ENCODE results near the gene RBMXL2.
A peak's percentile ranks its signal among the peaks of the same experiment; 100 is the strongest.

RBMXL2 gene
- 0 reads per million in 2 donors for total RNA-seq

DNA sequence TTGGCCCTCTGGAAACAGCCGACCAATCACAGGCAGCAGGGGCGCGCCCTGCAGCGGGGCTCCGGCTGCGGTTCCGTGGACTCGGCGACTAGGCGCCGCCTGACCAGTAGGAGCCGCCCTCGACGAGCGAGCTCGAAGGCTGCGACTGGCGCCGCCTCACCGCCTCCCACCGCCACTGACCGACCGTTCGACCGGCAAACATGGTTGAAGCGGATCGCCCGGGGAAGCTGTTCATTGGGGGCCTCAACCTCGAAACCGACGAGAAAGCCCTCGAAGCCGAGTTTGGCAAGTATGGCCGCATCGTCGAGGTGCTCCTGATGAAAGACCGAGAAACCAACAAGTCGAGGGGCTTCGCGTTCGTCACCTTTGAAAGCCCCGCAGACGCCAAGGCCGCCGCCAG lies at the start of gene RBMXL2:
Gene RBMXL2 (plus strand): TSS at position 78 of the 400 bp plus-strand sequence. CDS start 123 bp downstream, at position 201.
- no peak for DNase-seq

DNA sequence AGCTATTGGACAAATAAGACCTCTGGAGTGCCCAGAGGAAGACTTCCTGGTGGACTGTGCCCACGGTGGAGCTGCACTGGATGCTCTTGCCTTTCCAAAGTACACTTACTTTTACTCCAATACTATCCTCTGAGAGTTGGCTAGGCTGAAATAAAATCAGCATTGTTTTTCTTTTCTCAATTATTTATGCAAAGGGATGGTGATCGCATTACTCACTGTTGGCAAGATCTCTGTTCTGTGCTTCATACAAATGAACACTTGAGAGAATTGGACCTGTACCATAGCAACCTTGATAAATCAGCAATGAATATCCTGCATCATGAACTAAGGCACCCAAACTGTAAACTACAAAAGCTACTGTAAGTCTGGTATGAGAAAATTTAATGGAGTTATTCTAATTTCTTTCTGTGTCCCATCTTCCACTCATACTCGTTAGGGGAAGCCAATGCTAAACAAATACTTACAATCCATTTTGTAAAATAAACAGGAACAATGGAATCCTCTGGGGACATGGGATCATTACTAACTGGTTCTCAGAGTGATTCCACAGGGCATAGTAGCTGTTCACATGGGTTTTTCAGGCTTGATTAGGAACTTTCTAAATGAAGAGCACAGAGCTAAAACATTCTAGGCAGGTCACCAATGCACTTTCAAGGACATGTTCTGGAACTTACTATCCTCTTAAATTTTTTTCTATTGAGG lies 42.2 kb upstream of the RBMXL2 start:
- no peak for DNase-seq

DNA sequence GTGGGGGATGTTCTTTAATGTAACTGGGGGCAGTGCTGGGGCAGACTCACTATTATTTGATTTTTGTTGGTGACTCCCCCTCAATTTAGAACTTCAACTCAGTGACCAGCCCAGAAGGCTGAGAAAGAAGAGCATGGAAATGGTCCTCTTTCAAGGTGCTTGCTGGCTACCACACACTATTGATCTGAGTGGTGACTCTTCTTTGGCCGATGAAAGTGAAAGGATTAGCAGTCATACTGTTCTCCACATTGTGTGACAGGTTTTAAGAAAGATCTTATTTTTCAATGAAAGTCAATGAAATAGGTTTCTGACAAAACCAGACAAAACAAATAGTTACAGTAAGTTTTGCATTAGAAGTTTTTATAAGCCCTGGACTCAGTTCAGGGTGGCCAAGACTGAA lies 38.6 kb upstream of the RBMXL2 start:
- no peak for DNase-seq

DNA sequence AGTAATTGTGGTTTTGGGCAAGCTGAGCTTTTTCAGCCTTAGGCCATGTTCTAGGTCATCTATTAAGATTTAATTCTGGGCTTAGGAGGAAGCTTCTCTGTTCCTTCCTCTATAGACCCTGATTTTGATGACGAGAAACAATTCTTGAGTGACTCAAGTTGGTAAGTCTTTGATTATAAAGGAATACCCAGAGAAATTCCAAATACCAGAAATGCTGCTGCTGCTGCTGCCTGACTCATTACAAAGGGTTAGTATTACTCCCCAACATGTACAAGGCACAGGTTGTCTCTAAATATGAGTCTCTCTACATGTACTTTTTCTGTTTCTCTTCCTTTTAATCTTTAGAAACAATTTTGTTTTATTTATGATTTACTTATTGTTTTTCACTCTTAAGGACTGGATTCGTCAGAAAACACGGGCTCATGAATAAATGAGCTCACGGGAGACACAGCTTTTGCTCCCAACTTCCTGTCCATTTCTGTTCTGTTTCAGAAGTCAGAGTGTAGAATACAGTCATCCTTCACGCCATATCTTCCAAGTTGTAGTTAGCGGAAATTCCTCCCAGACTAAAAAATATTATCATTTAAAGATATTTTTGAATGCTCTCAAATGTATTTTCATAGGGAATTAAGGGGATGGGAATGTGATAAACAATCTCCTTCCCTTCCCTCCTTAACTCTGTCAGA lies 31.8 kb upstream of the RBMXL2 start:
- no peak for DNase-seq

DNA sequence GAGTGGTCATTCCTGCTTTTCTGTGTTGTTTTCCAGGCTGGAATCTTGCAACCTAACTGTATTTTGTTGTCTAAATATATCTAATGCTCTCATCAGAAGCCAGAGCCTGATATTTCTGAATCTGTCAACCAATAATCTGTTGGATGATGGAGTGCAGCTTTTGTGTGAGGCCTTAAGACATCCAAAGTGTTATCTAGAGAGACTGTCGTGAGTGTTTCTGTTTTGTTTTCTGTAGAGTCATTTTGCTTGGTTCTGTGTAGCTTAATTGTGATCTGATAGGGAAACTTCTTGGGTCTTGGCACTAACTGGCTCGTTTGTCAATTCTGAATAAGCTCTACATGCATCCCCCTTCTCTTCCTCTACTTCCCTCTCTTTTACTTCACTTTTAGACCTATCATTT lies 31.2 kb upstream of the RBMXL2 start:
- DNase-seq = no peak

DNA sequence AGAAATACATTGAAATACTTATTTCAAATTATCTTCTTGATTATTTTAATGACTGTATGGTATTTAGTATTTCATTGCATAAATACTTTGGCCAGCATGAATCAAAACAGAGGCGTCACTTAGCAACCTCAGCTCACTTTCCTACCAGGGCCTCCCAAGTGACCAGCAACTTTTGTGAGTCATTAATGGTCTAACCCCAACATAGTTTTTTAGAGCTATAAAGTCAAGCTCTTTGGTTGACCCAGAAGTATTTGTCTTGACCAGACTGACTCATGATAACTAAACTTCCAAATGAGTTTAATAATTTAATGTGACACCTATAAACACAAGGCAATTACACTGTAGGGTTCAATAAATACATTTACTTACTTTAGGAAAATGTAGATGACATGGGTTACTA lies 27.9 kb upstream of the RBMXL2 start:
- DNase-seq = no peak

DNA sequence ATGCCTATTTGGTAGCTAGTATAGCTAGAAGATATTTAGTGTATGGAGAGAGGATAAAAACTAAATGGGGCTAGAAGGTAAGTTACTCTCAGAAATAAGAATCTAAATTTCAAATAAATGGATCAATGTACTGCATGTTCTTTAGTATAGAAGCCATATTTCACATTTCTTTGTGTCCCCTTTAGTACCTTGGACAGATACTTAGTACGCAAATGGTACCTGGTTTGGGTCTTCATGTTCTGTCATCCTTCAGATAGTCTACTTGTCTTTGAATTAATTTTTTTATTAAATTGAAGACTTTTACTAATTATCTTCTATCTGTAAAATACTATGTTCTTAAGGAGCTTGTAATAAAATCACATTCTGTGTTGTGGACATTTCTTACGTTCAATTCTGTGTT lies 26.3 kb upstream of the RBMXL2 start:
- no peak for DNase-seq

DNA sequence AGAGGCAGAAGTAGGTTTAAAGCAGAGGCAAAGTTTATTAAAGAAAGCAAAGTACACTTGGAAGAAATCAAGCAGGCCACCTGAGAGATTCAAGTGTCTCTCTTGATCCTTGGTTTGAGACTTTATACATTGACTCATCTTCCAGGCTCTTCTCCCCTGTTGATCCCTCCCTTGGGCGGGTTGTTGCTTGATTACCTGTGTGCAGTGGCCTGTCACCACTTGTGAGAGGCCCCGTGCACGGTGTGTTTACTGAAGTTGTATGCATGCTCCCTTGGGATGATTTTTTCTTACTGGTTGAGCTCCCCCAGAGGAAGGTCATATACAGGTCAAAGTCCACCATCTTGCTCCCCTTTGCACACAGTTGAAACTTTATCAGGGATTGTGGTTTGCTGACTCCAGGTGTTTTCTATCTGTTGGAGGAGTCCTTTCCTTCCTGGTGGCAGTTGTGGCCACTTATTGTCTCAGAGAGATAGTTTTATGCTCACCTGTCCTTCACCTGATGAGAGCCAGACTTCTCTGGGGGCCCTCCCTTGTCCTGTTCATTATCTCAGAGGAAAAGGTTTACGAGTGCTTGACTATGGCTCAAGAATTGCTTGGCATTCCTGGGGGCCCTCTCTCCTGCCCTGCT lies 16.3 kb upstream of the RBMXL2 start:
- DNase-seq = no peak

DNA sequence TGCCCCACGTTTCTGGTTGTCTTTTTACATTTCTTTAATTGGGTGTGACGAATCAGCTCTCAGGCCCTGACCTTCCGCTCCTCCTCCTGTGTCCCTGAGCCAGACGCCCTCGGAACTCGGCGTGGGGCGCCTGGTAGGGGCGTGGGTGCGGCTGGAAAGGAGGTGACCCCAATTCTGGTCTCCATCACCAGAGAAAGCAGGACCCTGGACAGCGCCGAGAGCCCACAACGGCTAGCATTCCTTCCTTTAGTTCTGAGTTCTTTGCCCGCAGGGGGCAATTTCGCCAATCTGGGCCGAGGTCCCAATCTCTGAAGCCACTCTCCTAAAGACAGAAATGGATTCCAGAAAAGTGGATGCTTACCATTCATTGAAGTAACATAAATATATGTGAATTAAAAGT lies 11.7 kb upstream of the RBMXL2 start:
- DNase-seq = no peak

DNA sequence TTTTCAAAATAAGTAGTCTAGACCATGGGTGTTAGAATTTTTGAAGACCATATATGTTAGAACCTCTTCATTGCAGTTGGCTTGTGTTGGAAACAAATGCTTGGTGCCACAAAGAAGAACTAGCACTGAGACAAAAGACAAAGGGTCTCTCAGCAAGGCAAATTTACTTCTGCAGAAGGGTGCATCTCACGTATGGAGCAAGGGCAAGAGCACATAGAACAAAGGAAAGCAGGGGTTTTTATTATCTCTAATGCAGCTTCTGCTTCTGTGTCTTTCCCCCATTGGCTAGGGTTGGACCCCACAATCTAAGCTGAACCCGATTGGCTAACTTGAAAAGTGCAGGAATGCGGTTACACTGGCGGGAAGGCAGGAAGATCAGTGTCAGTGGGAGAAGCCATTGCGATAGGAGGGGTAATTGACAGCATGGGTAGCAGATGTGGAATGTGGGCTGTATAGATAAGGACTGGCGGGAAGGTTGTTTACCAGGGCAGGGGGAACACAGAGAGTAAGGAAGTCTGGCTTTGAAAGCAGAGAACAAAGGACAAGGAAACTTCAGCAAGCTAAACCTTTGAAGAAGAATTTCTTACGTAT lies 9.2 kb upstream of the RBMXL2 start:
- no peak for DNase-seq

DNA sequence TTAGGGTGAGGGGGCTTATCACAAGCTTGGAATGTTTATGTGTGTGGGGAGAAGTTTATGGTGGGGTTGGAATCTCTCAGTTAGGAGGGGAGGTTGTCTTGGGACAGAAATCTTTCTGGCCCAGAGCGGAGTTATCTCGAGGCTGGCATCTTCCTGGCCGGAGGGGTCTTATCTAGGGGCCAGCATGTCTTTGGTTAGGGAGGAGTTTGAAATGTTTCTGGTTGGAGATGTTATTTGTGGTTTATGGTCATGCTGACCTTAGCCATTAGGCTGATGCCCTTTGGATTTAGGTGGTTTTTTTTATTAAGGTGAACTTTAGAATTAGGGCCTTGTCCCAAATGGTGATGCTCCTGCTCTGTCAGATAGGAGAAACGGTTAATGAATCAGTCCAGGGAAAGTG lies 7.9 kb upstream of the RBMXL2 start:
- DNase-seq = no peak

DNA sequence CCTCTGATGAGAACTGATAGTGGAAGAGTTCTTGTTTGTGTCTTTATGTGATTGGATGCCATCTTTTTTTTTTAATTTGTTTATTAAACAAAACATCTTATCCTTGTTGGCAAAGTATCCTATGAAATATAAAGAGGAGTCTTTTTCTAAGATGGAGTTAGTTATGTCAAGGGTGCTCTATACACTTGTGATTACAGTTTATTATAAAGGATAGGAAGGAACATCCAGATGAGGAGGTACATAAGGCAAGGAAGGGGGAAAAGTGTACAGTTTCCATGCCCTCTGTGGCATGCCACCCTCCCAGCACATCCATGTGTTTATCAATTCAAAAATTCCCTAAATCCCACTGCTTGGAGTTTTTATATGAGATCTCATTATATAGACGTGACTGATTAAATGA lies 7.4 kb upstream of the RBMXL2 start:
- DNase-seq = no peak

DNA sequence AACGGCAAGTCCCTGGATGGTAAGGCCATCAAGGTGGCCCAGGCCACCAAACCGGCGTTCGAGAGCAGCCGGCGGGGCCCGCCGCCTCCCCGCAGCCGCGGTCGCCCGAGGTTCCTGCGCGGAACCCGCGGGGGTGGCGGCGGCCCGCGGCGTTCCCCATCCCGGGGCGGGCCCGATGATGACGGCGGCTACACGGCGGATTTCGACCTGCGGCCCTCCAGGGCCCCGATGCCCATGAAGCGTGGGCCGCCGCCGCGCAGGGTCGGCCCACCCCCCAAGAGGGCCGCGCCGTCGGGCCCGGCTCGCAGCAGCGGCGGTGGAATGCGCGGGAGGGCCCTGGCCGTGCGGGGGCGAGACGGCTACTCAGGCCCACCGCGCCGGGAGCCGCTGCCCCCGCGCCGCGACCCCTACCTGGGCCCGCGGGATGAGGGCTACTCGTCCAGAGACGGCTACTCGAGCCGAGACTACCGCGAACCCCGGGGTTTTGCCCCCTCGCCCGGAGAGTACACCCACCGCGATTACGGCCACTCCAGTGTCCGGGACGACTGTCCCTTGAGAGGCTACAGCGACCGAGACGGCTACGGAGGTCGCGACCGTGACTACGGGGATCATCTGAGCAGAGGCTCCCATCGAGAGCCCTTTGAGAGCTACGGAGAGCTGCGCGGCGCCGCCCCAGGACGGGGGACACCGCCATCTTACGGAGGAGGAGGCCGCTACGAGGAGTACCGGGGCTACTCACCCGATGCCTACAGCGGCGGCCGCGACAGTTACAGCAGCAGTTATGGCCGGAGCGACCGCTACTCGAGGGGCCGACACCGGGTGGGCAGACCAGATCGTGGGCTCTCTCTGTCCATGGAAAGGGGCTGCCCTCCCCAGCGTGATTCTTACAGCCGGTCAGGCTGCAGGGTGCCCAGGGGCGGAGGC lies 792 bp downstream of the RBMXL2 start:
- DNase-seq = no peak

DNA sequence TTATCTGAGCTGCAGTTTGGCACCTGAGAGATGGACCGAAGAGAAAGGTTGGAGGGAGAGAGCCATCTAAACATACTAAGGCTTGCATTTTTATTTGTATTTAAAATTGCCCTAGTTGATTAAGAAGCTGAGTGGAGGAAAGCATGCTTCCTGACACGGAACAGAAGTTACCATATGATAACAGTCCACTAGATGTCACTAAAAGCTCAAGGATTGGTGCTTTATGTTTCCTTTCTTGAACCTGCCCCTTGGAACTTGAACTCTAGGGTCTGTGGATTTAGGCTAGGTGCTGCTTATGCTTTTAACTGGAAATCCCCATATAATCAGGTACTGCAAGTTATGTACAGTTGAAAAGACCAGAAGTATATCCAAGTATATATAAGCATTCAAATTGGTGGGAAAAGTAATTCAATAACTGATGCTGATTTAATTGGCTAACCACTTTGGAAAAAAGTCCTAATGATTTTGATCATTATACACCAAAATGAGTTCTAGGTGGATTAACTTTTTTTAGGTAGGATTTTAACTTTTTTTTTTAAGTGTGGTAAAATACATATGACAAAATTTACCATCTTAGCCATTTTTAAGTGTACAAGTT lies 9.5 kb downstream of the RBMXL2 start:
- DNase-seq = peak in 2 of 5 experiments; percentile 2 to 53

DNA sequence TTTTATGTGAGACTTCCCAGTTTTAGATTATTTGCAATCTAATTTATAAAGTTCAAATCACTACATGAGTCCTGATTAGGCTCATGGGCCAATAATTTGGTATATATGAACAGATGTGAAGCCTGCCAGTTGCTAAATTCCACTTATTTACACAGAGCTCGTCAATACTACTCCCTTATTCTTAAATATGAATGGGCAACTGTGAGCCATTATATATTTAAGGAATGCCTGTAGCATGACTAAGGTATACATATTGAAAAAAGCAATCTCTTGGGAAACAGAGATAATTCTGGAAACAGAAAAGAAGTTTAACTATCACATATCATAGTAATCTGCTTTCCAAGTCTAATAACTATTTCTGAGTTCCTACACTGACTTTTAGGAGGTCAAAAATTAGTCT lies 27.0 kb downstream of the RBMXL2 start:
- DNase-seq = no peak

DNA sequence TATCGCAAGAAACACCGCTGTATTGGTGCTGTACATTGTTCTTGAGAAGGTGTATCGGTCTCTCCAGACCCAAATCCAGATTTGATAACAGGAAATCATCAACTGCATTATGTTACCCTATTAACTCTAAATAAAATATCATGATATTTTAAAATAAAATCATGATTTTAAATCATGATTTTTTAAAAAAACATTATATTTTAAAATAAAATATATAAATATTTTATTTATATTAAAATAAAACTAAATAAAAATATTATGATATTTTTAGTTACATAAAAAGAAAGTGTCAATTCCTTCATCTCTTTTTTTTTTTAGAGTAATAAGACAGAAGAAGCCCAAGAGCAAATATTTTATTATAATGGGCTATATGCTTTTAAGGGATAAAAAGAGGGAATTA lies 27.6 kb downstream of the RBMXL2 start:
- DNase-seq = no peak

DNA sequence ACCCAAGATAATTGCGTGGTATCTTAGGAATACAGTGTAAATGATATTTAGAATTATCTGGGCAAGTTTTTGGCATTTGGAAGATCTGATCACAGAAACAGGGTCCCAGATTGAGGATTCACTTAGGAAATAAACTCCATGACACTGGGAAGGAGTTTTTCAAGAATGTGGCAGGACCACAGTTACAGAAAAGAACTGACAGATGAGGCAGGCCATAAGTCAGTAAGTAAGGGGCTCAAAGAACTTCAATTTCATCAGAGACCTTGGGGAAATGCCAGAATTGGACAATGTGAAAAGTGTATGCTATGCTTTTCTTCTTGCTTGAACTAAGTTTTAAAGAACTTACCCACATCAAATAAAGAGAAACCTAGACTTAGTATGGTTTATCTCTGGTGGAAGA lies 49.3 kb downstream of the RBMXL2 start:
- no peak for DNase-seq
